NCI-H2107 (cell line): ENCODE data around the gene NRN1L.
"Not testable (repeated sequence)": the region's sequence is repeated elsewhere in the genome, so short reads cannot be mapped to it uniquely, and the experiment has no call there.

ENCODE experiments used
- DNase-seq: peaks from one replicate; lab custom pipeline; 2025; lab: John Stamatoyannopoulos, UW

NRN1L gene

GRCh38 chr16:67882374-67883145 lies 2.1 kb upstream of the NRN1L start:
- no peak for DNase-seq

GRCh38 chr16:67883146-67883871 lies 1.4 kb upstream of the NRN1L start:
- DNase-seq = no peak

DNA sequence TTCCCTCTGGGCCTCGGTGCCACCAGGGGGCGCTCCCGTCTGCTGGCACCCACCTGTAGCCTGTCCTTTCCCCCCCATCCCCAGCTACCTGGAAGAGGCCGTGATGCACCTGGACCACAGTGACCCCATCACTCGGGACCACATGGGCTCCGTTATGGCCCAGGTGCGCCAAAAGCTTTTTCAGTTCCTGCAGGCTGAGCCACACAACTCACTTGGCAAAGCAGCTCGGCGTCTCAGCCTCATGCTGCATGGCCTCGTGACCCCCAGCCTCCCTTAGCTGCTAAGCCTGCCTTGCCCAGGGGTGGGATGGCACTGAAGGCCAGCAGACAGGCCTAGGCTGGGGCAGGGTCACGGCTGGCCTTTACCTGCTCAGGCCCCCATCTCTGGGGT lies 818 bp upstream of the NRN1L start:
- peak; percentile 29 for DNase-seq

GRCh38 chr16:67885545-67885944 lies 860 bp downstream of the NRN1L start:
- DNase-seq = no peak

- DNase-seq = no peak
Observed at GRCh38 chr16:67885976-67886375, 1.3 kb downstream of the NRN1L start.

GRCh38 chr16:67886387-67886786 lies 1.7 kb downstream of the NRN1L start:
- DNase-seq = no peak

- no peak for DNase-seq
Observed at GRCh38 chr16:67888331-67888730, 3.6 kb downstream of the NRN1L start.

- no peak for DNase-seq
Observed at GRCh38 chr16:67892375-67892774, 7.7 kb downstream of the NRN1L start.

GRCh38 chr16:67892899-67893742 lies 8.4 kb downstream of the NRN1L start, which contains the start of gene PSKH1:
Gene PSKH1 (plus strand): TSS chr16:67893254. CDS start chr16:67908750, 15,496 bp downstream.
- peak; percentile 86 for DNase-seq

- no peak for DNase-seq
Observed at GRCh38 chr16:67893743-67894399, 9.2 kb downstream of the NRN1L start.

DNA sequence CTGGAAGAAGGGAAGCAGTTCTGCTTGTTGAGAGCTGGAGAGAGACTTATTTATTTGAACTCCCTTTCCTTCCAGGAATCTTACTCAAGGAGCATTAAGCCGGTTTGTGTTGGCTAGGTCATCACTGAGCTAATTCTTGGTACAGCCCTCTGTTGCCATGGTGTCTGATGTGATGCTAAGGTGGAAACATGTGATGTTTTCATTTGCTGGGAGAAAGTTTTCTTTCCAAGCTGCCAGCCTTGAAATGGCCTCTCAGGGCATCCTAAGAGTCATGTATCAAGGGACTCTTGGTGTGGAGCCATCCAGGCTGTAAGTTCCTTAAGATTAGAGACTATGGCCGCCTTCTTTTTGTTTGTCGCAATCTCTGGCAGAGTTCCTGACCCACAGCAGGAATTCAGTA lies 12.5 kb downstream of the NRN1L start:
- DNase-seq = no peak

- DNase-seq = no peak
Observed at GRCh38 chr16:67901734-67902133, 17.0 kb downstream of the NRN1L start.

DNA sequence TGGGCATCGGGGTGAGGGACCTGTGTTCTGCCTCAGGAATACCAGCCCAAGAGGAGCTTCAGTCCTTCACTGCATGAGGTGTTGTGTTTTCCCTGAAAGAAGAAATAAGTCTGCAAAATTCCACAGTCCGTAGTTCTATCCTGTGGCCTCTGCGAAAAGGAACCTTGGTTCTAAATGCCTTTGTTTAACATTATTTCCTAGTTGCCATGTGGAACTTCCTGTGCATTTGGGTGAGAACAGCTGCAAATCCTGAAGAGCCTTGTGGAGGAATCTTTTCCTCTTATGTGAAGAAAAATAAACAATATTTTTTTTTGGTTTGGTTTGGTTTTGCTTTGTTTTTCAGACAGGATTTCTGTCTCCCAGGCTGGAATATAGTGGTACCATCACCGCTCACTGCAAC lies 18.1 kb downstream of the NRN1L start:
- no peak for DNase-seq

DNA sequence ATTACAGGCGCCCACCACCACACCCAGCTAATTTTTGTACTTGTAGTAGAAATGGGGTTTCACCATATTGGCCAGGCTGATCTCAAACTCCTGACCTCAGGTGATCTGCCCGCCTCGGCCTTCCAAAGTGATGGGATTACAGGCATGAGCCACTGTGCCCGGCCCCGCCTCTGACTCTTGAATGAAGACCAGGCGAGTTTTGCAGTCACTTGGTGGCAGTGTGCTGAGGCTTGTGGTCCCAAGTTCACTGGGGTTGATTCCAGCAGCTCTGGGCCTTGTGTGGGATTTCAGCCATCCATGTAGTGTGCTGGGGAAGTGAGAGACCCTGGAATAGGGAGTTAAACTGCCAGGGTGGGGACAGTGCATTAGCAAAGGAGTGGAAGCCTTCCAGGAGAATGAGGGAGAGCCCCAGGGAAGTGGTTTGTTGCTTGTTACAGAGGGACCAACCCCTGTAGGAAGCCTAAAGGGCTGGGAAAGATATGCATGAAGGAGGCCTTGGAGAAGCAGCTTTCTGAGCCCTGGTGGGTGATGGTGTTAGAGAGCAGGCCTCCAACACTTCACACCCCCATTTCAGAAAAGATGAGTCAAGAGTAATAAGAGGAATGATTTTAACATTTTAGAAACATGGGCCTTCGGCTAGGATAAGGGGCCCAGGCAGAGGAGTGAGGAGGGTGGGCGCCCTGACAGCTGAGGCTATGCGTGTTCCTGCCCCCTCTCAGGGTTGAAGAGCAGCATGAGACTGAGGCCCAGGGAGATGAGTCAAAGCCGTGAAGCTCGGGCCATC lies 22.9 kb downstream of the NRN1L start:
- DNase-seq = no peak

DNA sequence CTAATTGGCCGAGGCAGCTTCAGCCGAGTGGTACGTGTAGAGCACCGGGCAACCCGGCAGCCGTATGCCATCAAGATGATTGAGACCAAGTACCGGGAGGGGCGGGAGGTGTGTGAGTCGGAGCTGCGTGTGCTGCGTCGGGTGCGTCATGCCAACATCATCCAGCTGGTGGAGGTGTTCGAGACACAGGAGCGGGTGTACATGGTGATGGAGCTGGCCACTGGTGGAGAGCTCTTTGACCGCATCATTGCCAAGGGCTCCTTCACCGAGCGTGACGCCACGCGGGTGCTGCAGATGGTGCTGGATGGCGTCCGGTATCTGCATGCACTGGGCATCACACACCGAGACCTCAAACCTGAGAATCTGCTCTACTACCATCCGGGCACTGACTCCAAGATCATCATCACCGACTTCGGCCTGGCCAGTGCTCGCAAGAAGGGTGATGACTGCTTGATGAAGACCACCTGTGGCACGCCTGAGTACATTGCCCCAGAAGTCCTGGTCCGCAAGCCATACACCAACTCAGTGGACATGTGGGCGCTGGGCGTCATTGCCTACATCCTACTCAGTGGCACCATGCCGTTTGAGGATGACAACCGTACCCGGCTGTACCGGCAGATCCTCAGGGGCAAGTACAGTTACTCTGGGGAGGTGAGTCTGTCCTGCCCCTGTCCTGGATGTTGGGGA lies 24.5 kb downstream of the NRN1L start:
- no peak for DNase-seq

DNA sequence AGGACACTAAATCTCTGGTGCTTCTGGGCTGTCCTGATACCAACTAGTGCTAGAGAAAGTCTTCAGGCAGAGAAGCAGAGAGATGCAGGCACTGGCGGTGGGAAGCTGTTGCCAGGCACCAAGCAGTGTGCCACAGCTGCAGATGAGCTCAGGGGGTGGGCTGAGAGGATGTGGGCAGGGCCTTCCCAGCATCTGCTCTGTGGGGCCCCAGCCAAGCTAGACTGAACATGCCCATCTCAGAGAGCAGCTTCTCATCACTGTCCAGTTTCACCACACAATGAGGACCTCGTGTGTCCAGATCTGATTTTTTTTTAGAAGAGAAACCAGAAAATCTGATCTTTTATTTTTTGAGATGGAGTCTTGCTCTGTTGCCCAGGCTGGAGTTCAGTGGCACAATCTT lies 25.5 kb downstream of the NRN1L start:
- no peak for DNase-seq

- DNase-seq = no peak
Observed at GRCh38 chr16:67914758-67915495, 30.2 kb downstream of the NRN1L start.

GRCh38 chr16:67915496-67915769 lies 30.7 kb downstream of the NRN1L start:
- DNase-seq = not testable (repeated sequence)

GRCh38 chr16:67915831-67916723 lies 31.4 kb downstream of the NRN1L start:
- DNase-seq = no peak
